MCF 10A (cell line): Measurements from ENCODE around the gene KCNA10. TPM values are rescaled to one million over a fixed set of nuclear protein-coding genes. Genes with fewer than 3 reads are reported as not detected.

Source experiments
- BruUV-seq: library from RNA; stranded (reverse); fragments of 400-500 nt; replicated peaks from 2 replicates; lab custom pipeline; 2021; lab: Mats Ljungman, UMichigan
- CTCF ChIA-PET: fragments of 300-600 bp; sonication (Branson Sonifier 250); formaldehyde crosslinking; extraction: SDS; loops from one replicate; lab custom pipeline; 2021; ENCODE audit warnings: antibody characterized with exemption, inconsistent platforms; lab: Yijun Ruan, JAX
- POLR2A ChIA-PET: fragments of 300-600, 350-650 bp; sonication (Branson Sonifier 250); formaldehyde crosslinking; extraction: SDS; loops from one replicate; lab custom pipeline; 2020; ENCODE audit warnings: antibody characterized with exemption, inconsistent platforms; lab: Yijun Ruan, JAX
- DNase-seq: peaks from one replicate; pipeline ENCODE4 v3.0.0-alpha.2; 2018; ENCODE audit not compliant: unreplicated experiment
- H3K27ac Mint-ChIP-seq: one replicate; pipeline ENCODE4 v1.8.0; 2022; ENCODE audit warnings: mild to moderate bottlenecking, low read depth, mixed read lengths; ENCODE audit not compliant: unreplicated experiment
- H3K27me3 Mint-ChIP-seq: one replicate; pipeline ENCODE4 v1.8.0; 2022; ENCODE audit warnings: mixed read lengths; ENCODE audit not compliant: insufficient read depth, unreplicated experiment
- H3K36me3 Mint-ChIP-seq: one replicate; pipeline ENCODE4 v1.8.0; 2022; ENCODE audit warnings: mild to moderate bottlenecking, moderate library complexity, mixed read lengths; ENCODE audit not compliant: insufficient read depth, unreplicated experiment
- H3K4me1 Mint-ChIP-seq: one replicate; pipeline ENCODE4 v1.8.0; 2022; ENCODE audit warnings: mixed read lengths; ENCODE audit not compliant: insufficient read depth, unreplicated experiment
- H3K4me3 Mint-ChIP-seq: one replicate; pipeline ENCODE4 v1.8.0; 2022; ENCODE audit warnings: mild to moderate bottlenecking, moderate library complexity, mixed read lengths; ENCODE audit not compliant: unreplicated experiment
- H3K9me3 Mint-ChIP-seq: one replicate; pipeline ENCODE4 v1.8.0; 2022; ENCODE audit warnings: mixed read lengths; ENCODE audit not compliant: unreplicated experiment
- intact Hi-C: fragments of 100-400 bp; cut with micrococcal nuclease; formaldehyde crosslinking; loops from 2 replicates; pipeline ENCODE4 v1.14.1; 2022
- total RNA-seq: library from RNA; stranded (reverse); gene quantifications from 2 replicates; pipeline ENCODE4 v1.2.3, GENCODE V29; 2022
- TF ChIP-seq, protein P1 (sequence below): fragments of 200-600 bp; IDR thresholded peaks from one replicate; pipeline ENCODE4 v1.8.0; 2022; ENCODE audit warnings: antibody characterized with exemption, mild to moderate bottlenecking; ENCODE audit not compliant: unreplicated experiment

KCNA10 gene
- total RNA-seq, 1 experiment from 2014 or later, result not detected

DNA sequence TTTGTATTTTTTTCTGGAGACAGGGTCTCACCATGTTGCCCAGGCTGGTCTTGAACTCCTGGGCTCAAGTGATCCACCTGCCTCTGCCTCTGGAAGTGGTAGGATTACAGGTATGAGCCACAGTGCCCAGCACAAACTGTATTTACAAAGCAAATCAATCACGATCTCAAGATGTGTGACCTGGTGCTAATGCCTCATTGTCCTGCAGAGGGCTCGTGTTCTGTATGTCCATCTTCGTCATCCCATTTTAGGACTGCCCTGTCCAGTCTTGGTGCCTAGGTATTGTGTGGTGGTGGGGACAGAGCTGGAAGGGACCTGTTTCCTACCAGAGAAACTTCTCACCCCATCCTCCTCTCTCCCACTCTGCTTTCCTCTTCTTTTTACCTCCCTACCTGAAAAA, 47.8 kb downstream of the KCNA10 start:
- intact Hi-C loops, result loop anchor here (2.0 kb wide), 1 partner anchor 26 kb away; no protein-coding TSS in a partner anchor
- TF ChIP-seq, protein P1, sequence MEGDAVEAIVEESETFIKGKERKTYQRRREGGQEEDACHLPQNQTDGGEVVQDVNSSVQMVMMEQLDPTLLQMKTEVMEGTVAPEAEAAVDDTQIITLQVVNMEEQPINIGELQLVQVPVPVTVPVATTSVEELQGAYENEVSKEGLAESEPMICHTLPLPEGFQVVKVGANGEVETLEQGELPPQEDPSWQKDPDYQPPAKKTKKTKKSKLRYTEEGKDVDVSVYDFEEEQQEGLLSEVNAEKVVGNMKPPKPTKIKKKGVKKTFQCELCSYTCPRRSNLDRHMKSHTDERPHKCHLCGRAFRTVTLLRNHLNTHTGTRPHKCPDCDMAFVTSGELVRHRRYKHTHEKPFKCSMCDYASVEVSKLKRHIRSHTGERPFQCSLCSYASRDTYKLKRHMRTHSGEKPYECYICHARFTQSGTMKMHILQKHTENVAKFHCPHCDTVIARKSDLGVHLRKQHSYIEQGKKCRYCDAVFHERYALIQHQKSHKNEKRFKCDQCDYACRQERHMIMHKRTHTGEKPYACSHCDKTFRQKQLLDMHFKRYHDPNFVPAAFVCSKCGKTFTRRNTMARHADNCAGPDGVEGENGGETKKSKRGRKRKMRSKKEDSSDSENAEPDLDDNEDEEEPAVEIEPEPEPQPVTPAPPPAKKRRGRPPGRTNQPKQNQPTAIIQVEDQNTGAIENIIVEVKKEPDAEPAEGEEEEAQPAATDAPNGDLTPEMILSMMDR, result no peak
- BruUV-seq, result no TSS peak
- Mint-ChIP-seq H3K9me3 (no peaks in the 10 kb centered on the region), H3K4me1 (peaks cover 1% of the 10 kb centered on the region), H3K36me3 (no peaks in the 10 kb centered on the region), H3K27me3 (peaks cover 10% of the 10 kb centered on the region), H3K4me3 (no peak overlapping the region), H3K27ac (no peak overlapping the region)
- ChIA-PET CTCF (interaction anchor here (0.6 to 20.5 kb wide), 3 partner anchors 25 to 1789 kb away, joined by 3 to 273 read pairs (median 3); no protein-coding TSS in a partner anchor), POLR2A (no interaction called here)
- DNase-seq, result no peak

Other genes starting within 250 kb of the KCNA10 start
- 31.4 and 35.9 TPM in 2 replicates for gene RBM15, start 179.8 kb downstream of the KCNA10 start, total RNA-seq
- 9.8 and 11.0 TPM in 2 replicates for gene SLC16A4, start 128.1 kb downstream of the KCNA10 start, total RNA-seq
- gene LAMTOR5, start 111.5 kb downstream of the KCNA10 start, total RNA-seq, result 111 and 127 TPM in 2 replicates
- gene PROK1, start 68.0 kb downstream of the KCNA10 start, total RNA-seq, result not detected in 2 replicates
- gene KCNA2, start 87.2 kb upstream of the KCNA10 start, total RNA-seq, result not detected in 2 replicates
- gene KCNA3, start 155.8 kb upstream of the KCNA10 start, total RNA-seq, result not detected in 2 replicates